Prostate gland (tissue), 2 donors: ENCODE measurements around the gene GGT5.

ENCODE experiments used
- CTCF ChIP-seq, 4 experiments: fragments of 200-600 bp in 2 of 4; fragments of 450-650 bp in 2 of 4; sonication (generic) in 2 of 4; IDR thresholded peaks; 1 replicate in 3 of 4; 2 replicates in 1 of 4; pipeline ENCODE4 v1.5.1; 2016 to 2019; ENCODE audit warnings: antibody characterized with exemption in 4 of 4, mild to moderate bottlenecking in 2 of 4, moderate library complexity in 2 of 4
- POLR2A ChIP-seq: fragments of 450-650 bp; IDR thresholded peaks from one replicate; pipeline ENCODE4 v1.6.1; 2016; ENCODE audit warnings: antibody characterized with exemption, mild to moderate bottlenecking
- POLR2AphosphoS5 ChIP-seq: sonication (generic); formaldehyde crosslinking; IDR thresholded peaks from one replicate; pipeline ENCODE4 v1.6.1; 2017; ENCODE audit warnings: antibody characterized with exemption

- TF ChIP-seq CTCF (IDR thresholded peaks at IDR 0.05) (no peak), POLR2A (no peak), POLR2AphosphoS5 (no peak)
Measured at GRCh38 chr22:24235315-24235714, 9.6 kb downstream of the GGT5 start.
